Endothelial cell of umbilical vein (primary cell): ENCODE data around the gene ZBBX. TPM values are rescaled to one million over a fixed set of nuclear protein-coding genes. Genes with fewer than 3 reads are reported as not detected.

Experiments used
- BruUV-seq: library from RNA; stranded (reverse); fragments of 400-500 nt; replicated peaks from 2 replicates; lab custom pipeline; 2021; lab: Mats Ljungman, UMichigan
- CTCF ChIA-PET: fragments of 300-600, 350-600 bp; sonication (Branson Sonifier 250); formaldehyde crosslinking; loops from one replicate; lab custom pipeline; 2021; ENCODE audit warnings: antibody characterized with exemption, inconsistent platforms; lab: Charles Lee
- POLR2A ChIA-PET: fragments of 300-600, 350-600 bp; sonication (Branson Sonifier 250); formaldehyde crosslinking; loops from one replicate; lab custom pipeline; 2021; ENCODE audit warnings: antibody characterized with exemption, inconsistent platforms; lab: Charles Lee
- DNase-seq: peaks from one replicate; pipeline ENCODE4 v3.0.0-alpha.2; 2011; ENCODE audit warnings: low read depth, low spot score
- FAIRE-seq: peaks from 2 replicates; lab custom pipeline; 2011; peaks lifted over from hg19 to GRCh38; lab: Jason Lieb, UNC
- H2AFZ ChIP-seq: 2 replicates; pipeline ENCODE4 v1.6.0; 2012; ENCODE audit warnings: low read depth, low read length, control low read depth, inconsistent platforms
- H3K27ac ChIP-seq: 2 replicates; pipeline ENCODE4 v1.5.1; 2011; ENCODE audit warnings: low read depth, mild to moderate bottlenecking, control low read depth, low read length, moderate library complexity; ENCODE audit not compliant: insufficient read depth
- H3K27me3 ChIP-seq, 2 experiments: 2 replicates each; pipeline versions ENCODE4 v1.6.0 to v1.6.1; 2011; ENCODE audit warnings: low read length in 2 of 2, mixed read lengths in 1 of 2; ENCODE audit not compliant: control insufficient read depth in 2 of 2, insufficient read depth in 2 of 2
- H3K36me3 ChIP-seq, 2 experiments: 2 replicates in 1 of 2; 3 replicates in 1 of 2; pipeline ENCODE4 v1.5.1; 2011; ENCODE audit warnings: low read length in 2 of 2, mild to moderate bottlenecking in 1 of 2, moderate library complexity in 1 of 2; ENCODE audit not compliant: control insufficient read depth in 2 of 2, insufficient read depth in 2 of 2; ENCODE audit errors: extremely low read depth in 1 of 2
- H3K4me1 ChIP-seq: 3 replicates; pipeline ENCODE4 v1.5.1; 2011; ENCODE audit warnings: mild to moderate bottlenecking, low read length; ENCODE audit not compliant: control insufficient read depth, insufficient read depth; ENCODE audit errors: extremely low read depth
- H3K4me2 ChIP-seq: 2 replicates; pipeline ENCODE4 v1.6.1; 2011; ENCODE audit warnings: low read length, control low read depth, mixed read lengths; ENCODE audit not compliant: insufficient read depth
- H3K4me3 ChIP-seq, 3 experiments: fragments of 200-600 bp in 1 of 3; sonication (generic), shearing (Covaris generic) in 1 of 3; replicated peaks in 1 of 3; 2 replicates each; pipeline ENCODE4 v1.5.1; 2011 to 2016; ENCODE audit warnings: control low read depth in 3 of 3, low read length in 3 of 3, mild to moderate bottlenecking in 2 of 3, inconsistent platforms in 1 of 3, low read depth in 1 of 3, moderate library complexity in 1 of 3; ENCODE audit not compliant: insufficient read depth in 1 of 3
- H3K79me2 ChIP-seq: 2 replicates; pipeline ENCODE4 v1.6.0; 2012; ENCODE audit warnings: low read length, inconsistent platforms; ENCODE audit not compliant: control insufficient read depth, insufficient read depth
- H3K9ac ChIP-seq: replicated peaks from 2 replicates; pipeline ENCODE3; 2011; ENCODE audit warnings: low read length, control low read depth; ENCODE audit not compliant: insufficient read depth; ENCODE audit errors: extremely low read depth
- H3K9me1 ChIP-seq: replicated peaks from 3 replicates; pipeline ENCODE4 v1.6.0; 2011; ENCODE audit warnings: mild to moderate bottlenecking, low read length; ENCODE audit not compliant: control insufficient read depth, insufficient read depth; ENCODE audit errors: extremely low read depth
- H3K9me3 ChIP-seq: replicated peaks from 2 replicates; pipeline ENCODE4 v1.5.1; 2012; ENCODE audit warnings: low read length, inconsistent platforms; ENCODE audit not compliant: control insufficient read depth, insufficient read depth
- H4K20me1 ChIP-seq: replicated peaks from 2 replicates; pipeline ENCODE3; 2011; ENCODE audit warnings: mild to moderate bottlenecking, low read length; ENCODE audit not compliant: control insufficient read depth, insufficient read depth; ENCODE audit errors: extremely low read depth
- CTCF ChIP-seq, 2 donors: IDR thresholded peaks; 1 replicate in 1 of 2; 2 replicates in 1 of 2; pipeline ENCODE4 v1.5.1; 2011; ENCODE audit warnings: low read length in 2 of 2, mild to moderate bottlenecking in 2 of 2, moderate library complexity in 2 of 2, control low read depth in 1 of 2, inconsistent platforms in 1 of 2, low read depth in 1 of 2; ENCODE audit not compliant: insufficient read depth in 1 of 2; ENCODE audit errors: extremely low read depth in 1 of 2
- EZH2 ChIP-seq: IDR thresholded peaks from 2 replicates; pipeline ENCODE4 v1.6.1; 2012; ENCODE audit warnings: borderline replicate concordance, low read depth, mild to moderate bottlenecking, moderate library complexity, low read length, inconsistent platforms; ENCODE audit not compliant: severe bottlenecking
- FOS ChIP-seq: IDR thresholded peaks from 2 replicates; pipeline ENCODE4 v1.6.1; 2011; ENCODE audit warnings: mild to moderate bottlenecking, low read length, moderate library complexity, borderline replicate concordance; ENCODE audit not compliant: insufficient read depth
- GATA2 ChIP-seq: IDR thresholded peaks from 2 replicates; pipeline ENCODE4 v1.7.0; 2011; ENCODE audit warnings: low read depth, mild to moderate bottlenecking, moderate library complexity, mixed read lengths, low read length; ENCODE audit not compliant: insufficient read length, insufficient read depth
- JUN ChIP-seq: IDR thresholded peaks from 2 replicates; pipeline ENCODE4 v1.6.1; 2011; ENCODE audit warnings: borderline replicate concordance, low read depth; ENCODE audit not compliant: insufficient read length, insufficient read depth
- MAX ChIP-seq: IDR thresholded peaks from 2 replicates; pipeline ENCODE4 v1.6.1; 2011; ENCODE audit not compliant: insufficient read depth, insufficient read length
- MYC ChIP-seq: IDR thresholded peaks from one replicate; pipeline ENCODE4 v1.6.1; 2011; ENCODE audit warnings: mild to moderate bottlenecking, low read depth, low read length
- POLR2A ChIP-seq: IDR thresholded peaks from 2 replicates; pipeline ENCODE4 v1.6.1; 2012; ENCODE audit warnings: low read depth, mild to moderate bottlenecking, control low read depth, low read length
- POLR2AphosphoS5 ChIP-seq: IDR thresholded peaks from 2 replicates; pipeline ENCODE4 v1.6.1; 2012; ENCODE audit warnings: low read depth, mild to moderate bottlenecking, control low read depth, low read length, moderate library complexity; ENCODE audit not compliant: insufficient read depth
- dilution Hi-C: fragments of 300-500 bp; cut with MboI; formaldehyde crosslinking; loops from one replicate; pipeline ENCODE4 v1.15.0; 2019; ENCODE audit warnings: low sequenced_read_pairs; ENCODE audit not compliant: extremely low pct_ligation_motif_present
- intact Hi-C: fragments of 100-400 bp; cut with micrococcal nuclease; formaldehyde crosslinking; loops from one replicate; pipeline ENCODE4 v1.10.0; 2022
- polyA plus RNA-seq, 4 experiments: library from polyadenylated mRNA; depleted of rRNA in 3 of 4; stranded (reverse) in 3 of 4; unstranded in 1 of 4; fragments of >200 nt; gene quantifications; 2 replicates each; pipeline versions ENCODE4 v1.2.1 to v1.2.3, GENCODE V29; 2011 to 2012; ENCODE audit warnings: missing spikeins in 1 of 4
- total RNA-seq: library from RNA; stranded (reverse); gene quantifications from 2 replicates; pipeline ENCODE4 v1.2.3, GENCODE V29; 2021

ZBBX gene
- total and polyA plus RNA-seq, 2 donors (not counting 3 experiments of a cell fraction or from before 2014, with no cell fraction given), result not detected

- Histone ChIP-seq H3K36me3 (no peaks in the 10 kb centered on the region), H4K20me1 (no peaks in the 10 kb centered on the region), H3K79me2 (no peaks in the 10 kb centered on the region), H2AFZ (no peak overlapping the region), H3K9me3 (no peaks in the 10 kb centered on the region), H3K27ac (no peak overlapping the region), H3K4me3 (no peak overlapping the region), H3K27me3 (no peaks in the 10 kb centered on the region), H3K9me1 (no peaks in the 10 kb centered on the region), H3K9ac (no peak overlapping the region), H3K4me1 (no peaks in the 10 kb centered on the region), H3K4me2 (no peak overlapping the region)
- dilution Hi-C loops, result no loop called here
- CTCF ChIA-PET, result interaction anchor here (1.4 kb wide), 1 partner anchor 25 kb away, joined by 4 read pairs; the partner anchor contains the start of gene ZBBX
- TF ChIP-seq POLR2A, result no peak
- TF ChIP-seq EZH2, result no peak
- no peak for TF ChIP-seq CTCF (IDR thresholded peaks at IDR 0.05; ENCODE audit: extremely low read depth in 1 of 2, insufficient read depth in 1 of 2, low read depth in 1 of 2, low read length in 2 of 2)
- BruUV-seq, result no TSS peak
- intact Hi-C loops, result loop anchor here (5.0 kb wide), 1 partner anchor 1342 kb away; no protein-coding TSS in a partner anchor
- no peak for DNase-seq
- no peak for FAIRE-seq
- POLR2A ChIA-PET, result no interaction called here
Measured at GRCh38 chr3:167354751-167355150, 25.3 kb downstream of the ZBBX start.

- no peak overlapping the region for H3K27ac ChIP-seq
- no peaks in the 10 kb centered on the region for H3K79me2 ChIP-seq
- no peaks in the 10 kb centered on the region for H3K36me3 ChIP-seq
- H3K9ac ChIP-seq, result no peak overlapping the region
- H3K4me3 ChIP-seq, result no peak overlapping the region
- no peak overlapping the region for H3K4me2 ChIP-seq
- no peaks in the 10 kb centered on the region for H3K9me3 ChIP-seq
- H3K9me1 ChIP-seq, result no peaks in the 10 kb centered on the region
- H2AFZ ChIP-seq, result no peak overlapping the region
- H3K27me3 ChIP-seq, result no peaks in the 10 kb centered on the region
- DNase-seq (peak; percentile 4), FAIRE-seq (no peak)
- dilution Hi-C loops (no loop called here), intact Hi-C loops (loop anchor here (5.0 kb wide), 1 partner anchor 1338 kb away; no protein-coding TSS in a partner anchor)
- H4K20me1 ChIP-seq, result no peaks in the 10 kb centered on the region
- H3K4me1 ChIP-seq, result no peaks in the 10 kb centered on the region
- ChIA-PET CTCF (no interaction called here), POLR2A (no interaction called here)
- no TSS peak for BruUV-seq
- TF ChIP-seq FOS (no peak), GATA2 (no peak), MAX (no peak), MYC (no peak), POLR2A (no peak), POLR2AphosphoS5 (no peak), EZH2 (no peak), CTCF (IDR thresholded peaks at IDR 0.05; ENCODE audit: extremely low read depth in 1 of 2, insufficient read depth in 1 of 2, low read depth in 1 of 2, low read length in 2 of 2) (no peak), JUN (no peak)
Measured at GRCh38 chr3:167350245-167350862, 29.7 kb downstream of the ZBBX start.
